CD1c-positive myeloid dendritic cell (primary cell): ENCODE results near the gene HMMR.

Experiments
- DNase-seq: peaks from one replicate; pipeline ENCODE4 v3.0.0-alpha.2; 2016; ENCODE audit errors: extremely low spot score

Gene HMMR

GRCh38 chr5:163459462-163459818 is 992 bp upstream of the HMMR start:
- no peak for DNase-seq

DNA sequence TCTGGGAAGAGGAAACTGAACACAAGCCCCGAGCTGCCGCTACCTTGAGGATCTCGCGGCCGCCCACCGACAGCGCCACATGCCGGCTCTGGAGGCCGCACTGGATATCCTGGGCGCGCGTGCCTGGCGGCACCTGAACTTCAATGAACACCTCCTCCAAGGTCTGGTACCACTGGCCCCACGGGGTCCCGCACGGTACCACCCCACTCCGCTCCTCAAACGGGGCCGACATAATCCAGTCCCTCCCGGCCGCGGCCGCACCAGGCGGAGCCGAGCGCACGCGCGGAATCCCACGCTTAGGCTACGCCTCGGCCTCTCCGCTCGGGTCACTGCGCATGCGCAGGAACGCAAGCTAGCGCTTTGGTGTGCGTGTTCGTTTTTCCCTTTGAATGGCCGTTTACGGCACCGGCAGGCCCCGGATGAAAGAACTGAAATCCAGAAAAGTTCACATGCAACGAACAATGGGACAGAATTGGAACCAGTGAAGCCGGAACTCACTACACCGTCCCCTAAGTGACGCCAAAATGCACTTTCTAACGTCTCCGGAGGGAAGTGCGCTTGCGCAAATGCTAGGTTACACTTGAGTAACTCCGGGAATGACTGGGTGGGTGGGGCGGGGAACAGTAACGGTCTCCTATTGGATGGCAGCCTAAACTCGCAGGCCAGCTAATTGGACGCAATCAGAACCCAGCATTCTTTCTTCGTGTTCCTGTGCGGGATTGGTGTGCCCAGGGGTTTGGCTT is 442 bp upstream of the HMMR start, which contains the start of gene NUDCD2:
TSS of gene NUDCD2 (minus strand) at position 284 of the 743 bp plus-strand sequence. CDS start at position 232, 52 bp downstream.
- DNase-seq: peak; percentile 98

GRCh38 chr5:163463063-163463435 is 2.6 kb downstream of the HMMR start:
- no peak for DNase-seq

DNA sequence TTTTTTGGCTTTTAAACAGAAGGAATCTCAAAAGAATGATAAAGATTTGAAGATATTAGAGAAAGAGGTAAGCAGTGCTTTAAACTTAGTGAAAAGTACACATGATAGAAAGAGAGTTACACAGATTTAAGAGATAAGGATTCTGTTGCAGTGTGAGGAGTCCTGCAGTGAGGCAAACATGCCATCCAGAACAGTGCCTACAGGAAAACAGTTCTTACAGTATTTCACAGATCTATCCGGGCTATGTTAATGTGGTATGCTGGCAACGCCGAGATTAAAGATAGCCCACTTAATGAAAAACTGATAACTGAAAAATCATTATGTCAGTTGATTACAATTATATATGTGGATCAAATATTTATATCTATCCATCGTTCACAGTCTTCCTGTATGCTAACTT is 7.2 kb downstream of the HMMR start:
- DNase-seq: no peak

GRCh38 chr5:163473635-163474243 is 13.3 kb downstream of the HMMR start:
- DNase-seq: peak; percentile 43

DNA sequence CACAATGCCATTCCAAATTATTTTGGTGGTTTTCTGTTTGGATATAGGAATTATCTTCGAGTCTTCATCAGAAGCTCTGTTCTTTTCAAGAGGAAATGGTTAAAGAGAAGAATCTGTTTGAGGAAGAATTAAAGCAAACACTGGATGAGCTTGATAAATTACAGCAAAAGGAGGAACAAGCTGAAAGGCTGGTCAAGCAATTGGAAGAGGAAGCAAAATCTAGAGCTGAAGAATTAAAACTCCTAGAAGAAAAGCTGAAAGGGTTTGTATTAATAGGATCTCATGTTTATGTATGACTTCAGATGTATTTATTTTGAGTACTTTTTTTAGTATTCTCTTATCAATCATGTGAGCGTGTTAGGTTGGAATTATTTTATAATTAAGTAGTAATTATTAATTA is 15.0 kb downstream of the HMMR start:
- peak; percentile 50 for DNase-seq

- DNase-seq: no peak
Measured at GRCh38 chr5:163478126-163478981, 17.9 kb downstream of the HMMR start.

- no peak for DNase-seq
Measured at GRCh38 chr5:163478982-163479271, 18.5 kb downstream of the HMMR start.

- peak; percentile 25 for DNase-seq
Measured at GRCh38 chr5:163489055-163489744, 28.8 kb downstream of the HMMR start.

DNA sequence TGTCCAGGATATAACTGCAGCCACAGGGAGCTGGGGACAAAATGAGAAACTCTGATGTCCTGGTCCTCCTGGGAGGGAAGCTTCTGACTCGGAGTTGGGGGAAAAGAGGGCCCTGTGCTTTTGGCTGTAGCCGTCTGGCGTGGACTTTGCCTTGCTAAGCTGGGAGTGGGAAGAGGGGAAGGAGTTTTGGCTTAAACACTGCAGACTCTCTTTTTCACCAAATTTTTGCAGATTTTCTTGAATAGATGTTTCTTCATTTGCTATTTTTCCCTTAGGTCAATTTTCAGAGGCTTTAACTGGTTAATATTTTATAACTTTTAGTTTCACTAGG is 29.3 kb downstream of the HMMR start:
- no peak for DNase-seq

GRCh38 chr5:163496286-163496685 is 35.9 kb downstream of the HMMR start:
- no peak for DNase-seq

DNA sequence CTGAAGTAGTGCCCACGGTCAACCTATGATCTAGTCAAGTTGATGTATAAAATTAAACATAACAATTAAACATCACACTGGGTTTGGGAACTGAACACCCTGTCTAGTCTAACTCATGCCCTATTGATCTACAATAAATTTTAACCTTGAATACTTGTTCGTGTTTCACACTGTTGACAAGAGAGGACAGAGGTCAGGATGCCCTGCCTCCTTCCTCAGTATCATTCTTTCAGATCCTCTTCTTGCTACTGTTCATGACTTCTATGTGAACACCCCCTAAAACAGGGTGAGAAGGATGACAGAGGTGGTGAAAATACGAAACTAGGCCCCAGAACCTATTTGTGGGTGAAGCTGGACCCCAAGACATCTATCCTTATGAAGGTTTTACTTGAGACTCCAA is 36.9 kb downstream of the HMMR start:
- DNase-seq: no peak

DNA sequence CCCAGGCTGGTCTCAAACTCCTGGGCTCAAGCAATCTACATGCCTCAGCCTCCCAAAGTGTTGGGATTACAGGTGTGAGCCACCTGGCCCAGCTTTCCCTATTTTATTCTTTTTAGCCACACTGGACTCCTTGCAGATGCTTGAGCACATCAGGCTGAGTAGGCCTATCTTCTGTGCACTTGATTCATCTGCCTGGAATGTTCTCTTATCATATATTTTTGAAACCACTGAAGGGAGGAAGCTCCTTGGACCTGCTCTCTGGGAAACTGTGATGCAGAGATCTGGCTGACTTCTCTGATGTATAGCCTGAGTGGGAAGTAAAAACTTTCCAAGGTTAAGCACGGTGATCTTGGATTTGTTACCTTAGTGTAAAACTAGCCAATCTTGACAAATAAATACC is 38.5 kb downstream of the HMMR start:
- DNase-seq: no peak

GRCh38 chr5:163502521-163502920 is 42.1 kb downstream of the HMMR start:
- no peak for DNase-seq

DNA sequence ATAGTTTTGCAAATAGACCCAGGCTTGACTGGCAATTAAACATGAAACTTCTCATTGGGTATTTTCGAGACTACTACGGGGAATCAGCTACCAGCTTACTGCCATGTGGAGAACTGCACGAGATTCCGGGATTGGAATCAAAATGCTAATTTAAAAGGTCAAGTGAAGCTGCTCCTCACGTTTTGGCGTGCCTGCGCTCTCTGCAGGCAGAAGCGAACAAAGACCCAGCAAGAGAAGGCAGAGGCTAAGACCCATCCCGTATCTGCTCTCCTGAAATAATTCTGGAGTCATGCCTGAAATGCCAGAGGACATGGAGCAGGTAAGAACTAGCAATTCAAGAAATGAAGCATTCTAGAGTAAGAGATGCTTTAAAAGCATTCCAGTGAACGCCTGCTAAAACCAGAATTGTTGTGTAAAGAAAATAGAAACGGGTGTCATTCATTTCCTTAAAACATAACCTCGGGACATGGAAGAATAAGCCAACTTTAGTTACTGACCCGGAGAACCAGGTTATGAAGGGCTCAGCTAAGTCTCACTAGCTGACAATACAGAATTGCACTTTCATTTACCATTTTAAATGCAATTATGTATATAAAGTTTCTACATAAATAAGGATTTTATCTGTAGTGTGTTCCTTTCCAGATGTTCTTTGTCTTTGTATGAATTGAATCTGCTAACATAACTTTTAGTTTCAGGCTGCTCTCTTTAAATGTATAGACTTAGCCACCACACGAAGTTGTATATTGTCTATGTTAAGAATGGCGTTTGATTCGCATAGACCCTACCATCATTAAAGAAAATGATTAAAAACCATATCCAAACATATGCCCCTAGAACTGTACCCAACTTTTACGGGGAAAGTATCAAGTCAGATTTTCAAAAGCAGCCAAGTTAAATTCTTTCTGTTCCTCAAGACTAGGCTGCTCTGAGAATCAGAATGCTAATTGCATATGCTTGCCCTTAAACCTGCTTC is 43.0 kb downstream of the HMMR start:
- DNase-seq: peak; percentile 72

DNA sequence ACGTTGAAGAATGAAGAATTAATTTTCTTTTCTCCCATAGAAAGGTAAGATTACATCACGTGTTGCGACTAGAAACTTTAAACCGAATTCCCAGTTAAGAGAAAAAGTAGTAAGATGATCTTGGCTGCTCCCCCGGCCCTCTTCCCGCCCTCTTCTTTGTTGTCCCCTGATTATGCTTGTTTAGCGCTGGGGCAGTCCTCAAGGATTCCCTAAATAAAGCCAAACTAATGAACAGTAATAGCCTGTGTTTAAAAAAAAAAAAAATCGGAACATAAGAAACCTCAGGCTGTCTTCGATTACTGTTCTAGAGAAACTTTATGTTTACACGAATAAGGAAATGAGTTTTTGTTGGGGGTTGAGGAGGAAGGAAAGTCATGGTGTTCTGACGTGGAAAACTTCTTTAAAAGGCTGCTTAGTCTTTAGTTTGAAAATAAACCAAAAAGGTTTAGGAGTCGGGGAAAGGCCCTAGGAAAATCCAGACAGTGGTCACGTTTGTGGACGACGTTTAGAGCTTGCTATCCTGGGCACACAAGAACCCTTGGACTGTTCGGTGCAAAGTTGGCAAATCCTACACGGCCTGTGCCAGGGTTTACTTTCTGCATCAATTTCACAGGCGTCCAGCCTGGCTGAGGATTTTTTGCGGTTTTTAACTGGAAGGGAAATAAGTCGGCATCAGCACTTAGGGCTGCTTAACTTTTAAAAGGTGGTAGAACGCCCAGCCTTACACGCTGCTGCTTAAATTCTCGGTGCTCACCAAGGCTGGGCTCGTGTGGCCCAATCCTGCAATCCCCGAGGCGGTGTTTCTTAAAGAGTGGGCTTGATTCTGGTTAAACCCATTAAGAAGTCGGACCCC is 43.9 kb downstream of the HMMR start:
- peak; percentile 83 for DNase-seq

GRCh38 chr5:163505049-163505367 is 44.6 kb downstream of the HMMR start:
- DNase-seq: no peak

GRCh38 chr5:163505368-163506094 is 45.1 kb downstream of the HMMR start, which contains the start of gene MAT2B:
Gene MAT2B (plus strand): TSS chr5:163505619. CDS start chr5:163505687, 68 bp downstream.
- peak; percentile 98 for DNase-seq

- no peak for DNase-seq
Measured at GRCh38 chr5:163506095-163506457, 45.6 kb downstream of the HMMR start.

DNA sequence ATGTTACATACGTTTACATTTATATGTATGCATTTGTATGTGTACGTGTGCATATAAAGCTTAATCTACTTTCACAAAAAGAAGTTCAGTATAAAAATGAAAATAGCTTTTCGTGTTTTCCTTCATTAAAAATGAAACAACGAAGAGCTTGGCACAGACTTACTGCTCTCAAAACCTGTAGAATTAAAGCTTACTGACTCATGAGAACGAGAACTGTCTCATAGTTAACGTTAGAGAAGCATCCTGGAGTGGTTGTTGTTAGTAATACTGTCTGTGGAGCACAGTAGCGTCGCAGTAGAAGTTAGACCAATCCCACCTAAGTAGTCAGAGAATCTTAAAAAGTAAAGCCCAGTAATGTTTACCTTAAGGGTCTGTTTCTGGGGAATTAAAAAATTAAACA is 46.3 kb downstream of the HMMR start:
- peak; percentile 11 for DNase-seq
